NCI-H2227 treated with DMSO at 0.1 percent for 48 hours (cell line): ENCODE measurements around the gene PUS10.
"Not testable (repeated sequence)": the region's sequence is repeated elsewhere in the genome, so short reads cannot be mapped to it uniquely, and the experiment has no call there.

Experiments
- DNase-seq: peaks from one replicate; lab custom pipeline; 2025; lab: John Stamatoyannopoulos, UW

Gene PUS10

GRCh38 chr2:60932061-60932460, 86.0 kb downstream of the PUS10 start:
- DNase-seq: not testable (repeated sequence)

DNA sequence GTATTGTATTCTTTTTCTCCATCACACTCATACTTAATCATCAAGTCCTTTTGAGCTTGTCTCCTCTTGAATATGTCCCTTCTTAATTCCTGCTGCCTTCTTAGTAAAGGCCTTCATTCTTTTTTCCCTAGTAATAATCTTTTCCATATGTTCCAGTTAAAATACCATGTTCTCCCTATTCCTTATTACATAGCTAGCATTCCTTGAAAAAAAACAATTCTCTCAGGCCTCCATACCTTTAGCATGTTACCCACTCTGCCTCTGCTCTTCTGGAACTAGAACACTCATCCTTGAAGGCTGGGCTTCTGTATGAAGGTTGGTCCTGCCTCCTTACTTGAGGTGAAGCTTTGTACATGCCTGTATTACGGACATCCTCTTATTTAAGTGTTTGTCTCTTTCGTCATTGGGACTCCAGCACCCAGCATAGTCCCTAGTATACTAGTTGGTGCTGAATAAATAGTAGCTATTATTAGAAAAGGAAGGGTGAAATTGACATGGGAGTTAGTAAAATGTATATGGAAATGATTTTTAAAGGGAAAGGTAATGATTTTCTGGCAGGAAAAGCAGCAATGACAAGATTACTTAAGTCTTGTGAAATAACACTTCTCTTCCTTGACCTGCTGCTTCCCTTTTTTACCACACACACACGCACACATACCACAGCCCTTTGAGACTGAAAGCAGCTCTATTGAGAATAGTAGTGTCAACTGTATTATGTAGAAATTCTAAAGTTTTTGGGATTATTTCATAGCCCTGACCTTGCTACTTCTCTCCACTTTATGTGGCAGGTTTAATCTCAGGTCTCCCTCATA, 91.1 kb downstream of the PUS10 start:
- no peak for DNase-seq

- no peak for DNase-seq
These were observed 91.9 kb downstream of the PUS10 start for GRCh38 chr2:60925994-60926740.

- no peak for DNase-seq
These were observed 110.7 kb downstream of the PUS10 start for GRCh38 chr2:60907329-60907728.

GRCh38 chr2:60906395-60906794, 111.7 kb downstream of the PUS10 start:
- no peak for DNase-seq

GRCh38 chr2:60905867-60906266, 112.2 kb downstream of the PUS10 start:
- DNase-seq: not testable (repeated sequence)

DNA sequence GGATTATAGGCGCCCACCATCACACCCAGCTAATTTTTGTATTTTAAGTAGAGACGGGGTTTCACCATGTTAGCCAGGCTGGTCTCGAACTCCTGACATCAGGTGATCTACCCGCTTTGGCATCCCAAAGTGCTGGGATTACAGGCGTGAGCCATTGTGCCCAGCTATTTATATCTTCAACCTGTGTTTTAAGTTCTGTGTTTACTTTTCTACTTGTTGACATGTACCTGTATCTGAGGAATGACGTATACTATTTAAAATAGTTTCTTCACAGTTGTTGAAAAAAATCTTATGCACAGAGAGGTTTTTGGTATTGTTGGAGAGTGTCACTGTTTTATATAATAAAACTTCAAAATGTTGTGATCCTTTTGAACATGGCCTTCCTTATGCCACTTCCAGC, 116.8 kb downstream of the PUS10 start:
- DNase-seq: not testable (repeated sequence)

GRCh38 chr2:60899892-60900249, 118.2 kb downstream of the PUS10 start:
- DNase-seq: no peak

DNA sequence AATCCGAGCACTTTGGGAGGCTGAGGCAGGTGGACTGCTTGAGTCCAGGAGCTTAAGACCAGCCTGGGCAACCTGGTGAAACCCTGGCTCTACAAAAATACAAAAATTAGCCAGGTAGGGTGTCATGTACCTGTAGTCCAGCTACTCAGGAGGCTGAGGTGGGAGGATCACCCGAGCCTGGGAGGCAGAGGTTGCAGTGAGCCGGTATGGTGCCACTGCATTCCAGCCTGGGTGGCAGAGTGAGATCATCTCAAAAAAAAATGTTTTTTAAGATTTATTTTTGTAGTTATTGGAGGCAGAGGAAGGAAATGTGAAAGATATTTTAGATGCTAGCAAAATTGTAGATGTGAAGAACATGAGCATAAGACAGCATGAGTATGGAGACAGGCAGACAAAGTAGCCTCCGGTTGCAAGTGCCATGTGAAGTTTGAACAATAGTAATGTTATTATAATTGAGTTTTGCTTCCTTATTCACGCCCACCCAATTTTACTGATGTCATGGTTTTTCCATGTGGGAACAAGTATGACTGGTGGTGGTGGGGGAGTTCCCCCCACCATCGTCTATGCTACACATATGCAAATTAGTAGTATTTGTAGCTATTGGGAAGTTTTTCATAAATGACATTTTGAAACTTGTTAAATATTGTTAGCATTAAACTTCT, 118.7 kb downstream of the PUS10 start:
- DNase-seq: no peak

DNA sequence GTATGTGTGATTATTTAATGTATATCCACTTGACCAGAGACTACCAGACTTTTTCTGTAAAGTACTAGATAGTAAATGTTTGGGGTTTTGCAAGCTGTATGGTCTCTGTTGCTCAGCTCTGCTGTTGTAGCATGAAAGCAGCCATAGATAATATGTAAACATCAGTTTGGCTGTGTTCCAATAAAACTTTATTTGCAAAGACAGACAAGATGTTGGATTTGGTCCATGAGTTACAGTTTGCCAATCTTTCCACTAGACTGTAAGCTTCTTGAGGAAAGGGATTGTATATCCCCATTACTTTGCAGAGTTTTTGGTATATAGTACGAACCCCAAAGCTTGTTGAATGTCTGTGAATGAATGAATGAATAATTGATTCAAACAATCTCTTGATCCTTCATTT, 119.5 kb downstream of the PUS10 start:
- no peak for DNase-seq
